ENCODE results near the gene NTHL1.
"Not testable (repeated sequence)": the region's sequence is repeated elsewhere in the genome, so short reads cannot be mapped to it uniquely, and the experiment has no call there.

Gene NTHL1

GRCh38 chr16:2040787-2041522 is 6.7 kb downstream of the NTHL1 start:
- DNase-seq (ENCODE audit: low read depth in 2 of 2): no peak

DNA sequence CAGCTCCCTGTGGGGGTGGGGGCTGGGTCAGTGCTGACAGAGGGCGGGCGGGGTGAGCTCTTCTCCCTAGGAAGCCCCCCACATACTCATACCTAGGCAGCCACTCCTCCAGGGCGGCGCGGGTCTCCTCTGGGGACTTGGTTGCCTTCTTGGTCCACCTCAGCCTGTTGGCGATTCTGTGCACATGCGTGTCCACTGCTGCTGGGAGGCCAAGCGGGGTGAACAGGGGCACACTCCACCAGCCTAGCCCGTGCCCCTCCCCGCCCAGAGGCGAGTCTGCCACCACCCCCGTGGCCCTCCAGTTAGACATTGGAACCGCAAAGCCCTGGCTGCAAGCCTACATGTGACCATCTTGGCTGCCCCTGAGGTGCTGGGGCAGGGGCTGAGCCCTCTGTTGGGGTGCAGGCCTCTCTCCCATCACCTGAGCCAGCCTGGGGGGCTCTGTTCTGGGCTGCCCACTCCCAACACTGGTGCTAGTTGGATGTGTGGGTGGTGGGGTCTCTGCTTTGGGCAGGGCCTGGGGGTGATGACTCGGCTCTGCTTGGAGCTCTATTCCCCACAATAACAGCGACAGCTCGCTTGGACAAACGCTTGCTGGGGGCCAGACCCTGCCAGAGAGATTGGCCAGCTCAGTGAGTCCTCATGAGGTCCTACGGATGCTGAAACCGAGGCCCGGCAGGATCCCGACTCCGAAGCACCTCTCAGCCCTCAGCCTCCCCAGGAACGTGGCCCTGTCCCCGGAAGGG is 7.4 kb downstream of the NTHL1 start:
- DNase-seq (ENCODE audit: low read depth in 2 of 2): no peak

GRCh38 chr16:2039274-2040031 is 8.2 kb downstream of the NTHL1 start:
- DNase-seq (ENCODE audit: low read depth in 2 of 2): no peak

DNA sequence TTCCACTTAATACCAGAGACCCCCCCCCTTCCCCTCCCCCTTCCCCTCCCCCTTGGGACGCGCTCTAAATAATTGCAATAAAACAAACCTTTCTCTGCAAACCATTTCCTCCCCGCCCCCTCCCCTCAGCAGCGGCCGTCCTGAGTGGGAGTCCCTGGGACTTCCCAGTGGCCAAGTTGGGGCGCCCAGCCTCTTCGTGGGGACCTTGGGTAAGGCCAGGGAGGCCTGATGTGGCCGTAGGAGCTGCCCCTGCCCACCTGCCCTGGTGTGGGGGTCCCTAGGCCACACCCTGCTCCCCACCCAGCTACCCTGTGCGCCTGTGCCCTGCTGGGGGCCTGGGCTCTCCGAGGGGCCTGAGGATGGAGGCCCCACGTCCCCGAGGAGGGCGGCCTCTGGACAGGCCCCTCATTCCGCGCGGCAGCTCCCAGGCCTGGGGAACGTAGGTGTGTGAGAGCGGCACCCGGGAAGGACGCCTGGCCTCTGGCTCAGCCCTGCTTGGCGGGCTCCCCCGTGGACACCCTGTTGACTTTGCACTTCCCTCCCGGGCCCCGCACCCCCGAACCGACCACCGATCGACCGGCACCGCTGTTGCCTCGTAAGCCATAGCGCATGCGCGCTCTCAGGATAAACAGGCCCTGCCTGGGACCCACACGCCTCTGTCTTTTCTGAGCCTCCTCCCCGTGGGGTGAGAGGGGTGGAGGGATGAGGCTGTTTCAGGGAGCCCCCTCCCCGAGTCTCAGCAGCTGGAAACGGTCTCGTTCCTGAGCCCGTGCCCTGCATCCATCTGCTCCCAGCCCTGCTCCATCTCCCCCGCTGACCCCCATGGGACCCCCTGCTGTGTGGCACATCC is 9.0 kb downstream of the NTHL1 start:
- DNase-seq (ENCODE audit: low read depth in 2 of 2): no peak

- no peak for DNase-seq (ENCODE audit: low read depth in 2 of 2)
These were observed 9.8 kb downstream of the NTHL1 start for GRCh38 chr16:2037647-2038381.

DNA sequence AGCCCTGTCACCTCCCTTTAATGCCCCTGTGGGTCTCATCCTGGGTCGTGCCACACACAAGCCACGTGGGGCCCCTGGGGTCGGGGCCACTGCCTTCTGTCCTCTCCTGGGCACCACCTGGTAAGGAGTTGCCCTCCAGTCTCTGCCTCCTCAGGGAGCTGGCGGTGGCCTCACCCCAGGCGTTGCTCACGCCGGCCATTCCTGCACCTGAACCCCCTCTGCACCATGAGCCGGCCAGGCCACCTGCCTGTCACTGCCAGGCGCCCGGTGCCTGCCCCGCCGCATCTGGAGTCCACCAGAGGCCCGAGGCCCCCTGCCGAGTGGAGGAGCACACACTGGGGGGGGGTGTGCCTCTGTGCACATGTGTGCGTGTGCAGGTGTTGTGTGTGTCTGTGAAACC is 10.5 kb downstream of the NTHL1 start:
- DNase-seq (ENCODE audit: low read depth in 2 of 2): no peak

DNA sequence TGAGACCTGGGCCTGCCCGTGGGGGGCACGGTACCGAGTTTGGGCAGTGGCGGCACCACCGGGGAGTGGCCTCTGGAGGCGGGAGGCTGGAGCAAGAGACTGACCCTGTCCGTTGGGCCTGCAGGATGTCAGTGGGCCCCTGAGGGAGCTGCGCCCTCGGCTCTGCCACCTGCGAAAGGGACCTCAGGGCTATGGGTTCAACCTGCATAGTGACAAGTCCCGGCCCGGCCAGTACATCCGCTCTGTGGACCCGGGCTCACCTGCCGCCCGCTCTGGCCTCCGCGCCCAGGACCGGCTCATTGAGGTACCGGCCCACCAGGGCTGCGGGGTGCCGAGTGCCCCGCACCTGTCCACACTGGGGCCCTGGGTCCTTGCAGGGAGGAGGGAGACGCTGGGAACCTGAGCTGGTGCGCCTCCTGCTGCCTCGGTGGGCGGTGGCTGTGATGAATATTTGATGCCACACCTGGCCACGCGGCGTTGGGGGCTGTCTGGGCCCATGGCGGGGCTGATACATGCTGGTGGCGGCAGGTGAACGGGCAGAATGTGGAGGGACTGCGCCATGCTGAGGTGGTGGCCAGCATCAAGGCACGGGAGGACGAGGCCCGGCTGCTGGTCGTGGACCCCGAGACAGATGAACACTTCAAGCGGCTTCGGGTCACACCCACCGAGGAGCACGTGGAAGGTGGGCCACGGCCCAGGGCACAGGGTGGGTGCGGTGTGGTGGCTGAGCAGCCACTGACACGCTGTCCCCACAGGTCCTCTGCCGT is 11.3 kb downstream of the NTHL1 start:
- DNase-seq (ENCODE audit: low read depth in 2 of 2): no peak

GRCh38 chr16:2035431-2036199 is 12.0 kb downstream of the NTHL1 start:
- no peak for DNase-seq (ENCODE audit: low read depth in 2 of 2)

DNA sequence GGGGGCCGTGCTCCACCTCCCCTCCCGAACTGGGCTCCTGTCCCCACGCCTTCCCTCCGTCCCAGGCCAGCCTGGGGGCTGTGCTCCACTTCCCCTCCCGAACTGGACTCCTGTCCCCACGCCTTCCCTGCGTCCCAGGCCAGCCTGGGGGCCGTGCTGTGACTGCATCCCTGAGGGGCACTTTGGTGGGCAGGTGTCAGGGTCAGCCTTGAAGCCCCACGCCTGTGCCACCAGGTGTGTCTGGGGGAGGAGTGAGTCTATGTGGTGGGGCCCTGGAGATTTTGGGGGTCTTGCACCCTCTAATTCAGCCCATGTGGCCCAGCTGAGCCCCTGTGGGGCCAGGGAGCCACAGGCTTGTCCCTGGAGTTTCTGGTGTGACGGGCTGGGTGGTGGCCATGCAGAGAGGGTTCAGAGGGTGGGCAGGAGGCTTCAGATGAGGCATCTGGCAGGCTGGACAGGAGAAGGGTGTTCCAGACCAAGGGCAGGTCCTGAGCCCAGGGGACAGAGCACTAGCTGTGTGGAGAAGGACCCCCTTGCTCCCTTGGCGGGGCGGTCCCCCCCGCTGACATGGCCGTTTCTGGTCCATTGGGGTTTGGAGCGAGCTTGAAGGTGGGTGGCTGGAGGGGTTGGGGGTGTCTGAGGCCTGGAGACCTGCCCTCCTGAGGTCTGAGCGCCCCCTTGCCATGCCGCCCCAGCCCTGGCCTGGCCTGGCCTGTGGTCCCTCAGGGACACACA is 12.8 kb downstream of the NTHL1 start:
- no peak for DNase-seq (ENCODE audit: low read depth in 2 of 2)

- DNase-seq (ENCODE audit: low read depth in 2 of 2): not testable (repeated sequence)
These were observed 13.5 kb downstream of the NTHL1 start for GRCh38 chr16:2033909-2034695.

- DNase-seq (ENCODE audit: low read depth in 2 of 2): no peak
These were observed 14.4 kb downstream of the NTHL1 start for GRCh38 chr16:2033057-2033908.

- no peak for DNase-seq (ENCODE audit: low read depth in 2 of 2)
These were observed 15.2 kb downstream of the NTHL1 start for GRCh38 chr16:2032285-2033056.

- no peak for DNase-seq (ENCODE audit: low read depth in 2 of 2)
These were observed 16.5 kb downstream of the NTHL1 start for GRCh38 chr16:2031081-2031577.

GRCh38 chr16:2030036-2030435 is 17.6 kb downstream of the NTHL1 start:
- no peak for DNase-seq (ENCODE audit: low read depth in 2 of 2)

- DNase-seq (ENCODE audit: low read depth in 2 of 2): no peak
These were observed 18.3 kb downstream of the NTHL1 start for GRCh38 chr16:2029350-2029749.

- DNase-seq (ENCODE audit: low read depth in 2 of 2): no peak
These were observed 18.9 kb downstream of the NTHL1 start for GRCh38 chr16:2028620-2029220.

Measured in stimulated activated CD8-positive, alpha-beta memory T cell treated with anti-CD3 and anti-CD28 coated beads, Interleukin-2, amount 100 ng/mL, for 48 hours (primary cell).